Aorta (tissue), 5 donors: ENCODE data around the gene SARNP. TPM values are rescaled to one million over a fixed set of nuclear protein-coding genes. Genes with fewer than 3 reads are reported as not detected.

Source experiments
- ATAC-seq: fragments of 200-7000 bp; cut with Tn5 transposase; one replicate; pipeline ENCODE4 v1.9.1; 2022; ENCODE audit warnings: moderate library complexity; ENCODE audit not compliant: low FRiP score
- DNase-seq, 2 donors: peaks; one replicate each; pipeline ENCODE4 v3.0.0-alpha.2; 2020
- H3K27ac ChIP-seq, 2 donors: one replicate each; pipeline ENCODE4 v1.5.1; 2013; ENCODE audit warnings: low read length in 2 of 2, mild to moderate bottlenecking in 2 of 2, moderate library complexity in 2 of 2, control low read depth in 1 of 2, inconsistent platforms in 1 of 2, low read depth in 1 of 2
- H3K27me3 ChIP-seq, 2 donors: one replicate each; pipeline ENCODE4 v1.6.1; 2013; ENCODE audit warnings: control low read depth in 1 of 2, low read length in 1 of 2, mild to moderate bottlenecking in 1 of 2, moderate library complexity in 1 of 2; ENCODE audit not compliant: insufficient read depth in 2 of 2, control insufficient read depth in 1 of 2
- H3K36me3 ChIP-seq, 2 donors: one replicate each; pipeline ENCODE4 v1.6.1; 2013; ENCODE audit warnings: control low read depth in 1 of 2, low read length in 1 of 2, mild to moderate bottlenecking in 1 of 2; ENCODE audit not compliant: insufficient read depth in 2 of 2, control insufficient read depth in 1 of 2
- H3K4me1 ChIP-seq, 2 donors: one replicate each; pipeline ENCODE4 v1.6.1; 2013; ENCODE audit warnings: low read length in 2 of 2, control low read depth in 1 of 2, mild to moderate bottlenecking in 1 of 2, moderate library complexity in 1 of 2; ENCODE audit not compliant: insufficient read depth in 2 of 2, control insufficient read depth in 1 of 2
- H3K4me3 ChIP-seq, 2 donors: one replicate each; pipeline ENCODE4 v1.5.1; 2013; ENCODE audit warnings: low read length in 2 of 2, control low read depth in 1 of 2, mild to moderate bottlenecking in 1 of 2
- H3K9me3 ChIP-seq: one replicate; pipeline ENCODE4 v1.6.1; 2013; ENCODE audit warnings: mild to moderate bottlenecking, low read length; ENCODE audit not compliant: control insufficient read depth
- WGBS, 2 donors: extraction: QIAGEN DNeasy Blood & Tissue Kit; methylation state at CpG; one replicate each; pipeline ENCODE4 v1.1.7; 2013; 5-methylcytosine and 5-hydroxymethylcytosine counted together
- intact Hi-C, 2 donors: fragments of 100-400 bp; cut with DNase I; formaldehyde crosslinking; loops; one replicate each; pipeline versions ENCODE4 v1.14.2 to v1.15.0; 2022
- polyA plus RNA-seq, 2 donors: library from polyadenylated mRNA; stranded (reverse); fragments of 200-250 nt; gene quantifications; one replicate each; pipeline ENCODE4 v1.2.3, GENCODE V29; 2013
- total RNA-seq, 2 donors: library from RNA; stranded (reverse); fragmentation: NEBNext Ultra II Directional; extraction: Animal tissue kit (Norgen Biotek cat#: 25700); gene quantifications; one replicate each; pipeline ENCODE4 v1.2.1, GENCODE V29; 2021
- donor health status: healthy with polysubstance abuse.
- donor health status: Bipolar disorder and iron deficiency.
- donor health status: DM: no; HTN: no; CAD: no.
- donor health status: DM: no; HTN: no; CAD: no.
- donor health status: DM: yes; HTN: yes; CAD: no.

Gene SARNP
- total and polyA plus RNA-seq, 4 donors: 48.3 to 123 (median 70.4) TPM

DNA sequence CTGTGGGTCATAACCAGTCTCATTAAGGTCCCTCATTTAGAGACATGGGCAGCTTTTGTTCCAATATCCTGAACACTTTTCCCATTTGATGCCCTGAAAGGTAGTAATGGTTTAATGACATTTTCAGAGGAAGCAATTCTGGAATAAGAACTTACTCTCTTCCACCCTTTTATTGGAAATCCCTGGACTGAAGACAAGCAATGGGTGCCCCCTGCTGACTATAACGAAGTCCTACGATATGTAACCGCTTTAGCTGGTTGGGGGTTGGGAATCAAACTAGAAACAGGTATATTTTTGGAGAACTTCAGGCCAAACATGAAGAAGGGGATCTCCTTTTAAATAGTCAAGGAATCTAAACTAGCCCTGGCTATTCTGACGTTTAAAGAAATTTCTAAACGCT, 20.5 kb downstream of the SARNP start:
- 34 to 37% methylated on average over 5 of the region's 5 CpGs for WGBS, 2 donors

DNA sequence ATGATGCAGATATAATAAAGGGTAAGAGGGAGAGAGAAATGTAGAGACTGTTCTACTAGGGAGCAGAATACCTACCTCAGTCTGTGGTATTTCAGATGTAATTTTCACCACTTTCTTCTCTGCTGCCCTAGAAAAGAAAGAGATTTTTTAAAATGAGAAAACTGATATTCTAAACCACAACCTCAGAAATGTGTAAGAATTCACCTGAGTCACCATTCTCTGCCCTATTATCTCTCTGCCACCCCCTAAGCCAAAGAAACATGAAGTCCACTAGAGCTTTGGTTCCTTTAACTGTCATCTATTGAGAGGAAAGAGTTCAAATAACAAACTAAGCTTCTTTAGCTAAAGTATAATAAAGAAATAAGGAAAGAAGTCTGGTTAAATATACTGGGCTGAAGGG, 21.6 kb downstream of the SARNP start:
- no peak for ATAC-seq
- no peaks in the 10 kb centered on the region for H3K4me1 ChIP-seq
- intact Hi-C loops: loop anchor here (5.0 kb wide), 1 partner anchor 59 kb away; no protein-coding TSS in a partner anchor
- DNase-seq: no peak
- no peak overlapping the region for H3K4me3 ChIP-seq
- no peaks in the 10 kb centered on the region for H3K9me3 ChIP-seq
- H3K27ac ChIP-seq: no peak overlapping the region
- peaks cover 0 to 6% of the 10 kb centered on the region in 2 donors for H3K36me3 ChIP-seq
- no peaks in the 10 kb centered on the region for H3K27me3 ChIP-seq

More for the DNA sequence above, 20.5 kb downstream of the SARNP start:
- no peak overlapping the region for H3K4me3 ChIP-seq
- intact Hi-C loops: loop anchor here (5.0 kb wide), 1 partner anchor 60 kb away; no protein-coding TSS in a partner anchor
- peaks cover 0 to 6% of the 10 kb centered on the region in 2 donors for H3K36me3 ChIP-seq
- ATAC-seq (no peak), DNase-seq (no peak)
- no peaks in the 10 kb centered on the region for H3K9me3 ChIP-seq
- H3K27me3 ChIP-seq: no peaks in the 10 kb centered on the region
- H3K27ac ChIP-seq: no peak overlapping the region
- no peaks in the 10 kb centered on the region for H3K4me1 ChIP-seq

DNA sequence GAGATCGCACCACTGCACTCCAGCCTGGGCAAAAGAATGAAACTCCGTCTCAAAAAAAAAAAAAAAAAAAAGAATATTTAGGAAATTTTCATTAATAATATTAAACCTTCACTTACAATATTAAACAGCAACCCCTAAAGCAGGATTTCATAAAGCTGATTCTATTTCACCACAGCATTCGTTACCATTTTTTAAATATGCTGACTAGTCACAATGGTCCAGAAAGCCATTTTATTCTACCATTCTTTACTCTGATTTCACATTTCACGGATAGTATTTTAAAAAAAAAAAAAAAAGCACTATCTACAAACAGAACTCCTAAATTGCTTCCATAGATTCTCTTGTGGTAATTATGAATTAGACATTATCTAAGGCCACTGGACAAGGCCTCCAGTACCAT, 27.6 kb downstream of the SARNP start:
- H3K27ac ChIP-seq: no peak overlapping the region
- no peaks in the 10 kb centered on the region for H3K9me3 ChIP-seq
- WGBS, 2 donors: 86 to 92% methylated on average over 4 of the region's 4 CpGs
- intact Hi-C loops: no loop called here
- DNase-seq (no peak), ATAC-seq (no peak)
- H3K4me3 ChIP-seq: no peak overlapping the region
- H3K4me1 ChIP-seq: no peaks in the 10 kb centered on the region
- H3K27me3 ChIP-seq: no peaks in the 10 kb centered on the region
- H3K36me3 ChIP-seq: peaks cover 8 to 12% of the 10 kb centered on the region in 2 donors

DNA sequence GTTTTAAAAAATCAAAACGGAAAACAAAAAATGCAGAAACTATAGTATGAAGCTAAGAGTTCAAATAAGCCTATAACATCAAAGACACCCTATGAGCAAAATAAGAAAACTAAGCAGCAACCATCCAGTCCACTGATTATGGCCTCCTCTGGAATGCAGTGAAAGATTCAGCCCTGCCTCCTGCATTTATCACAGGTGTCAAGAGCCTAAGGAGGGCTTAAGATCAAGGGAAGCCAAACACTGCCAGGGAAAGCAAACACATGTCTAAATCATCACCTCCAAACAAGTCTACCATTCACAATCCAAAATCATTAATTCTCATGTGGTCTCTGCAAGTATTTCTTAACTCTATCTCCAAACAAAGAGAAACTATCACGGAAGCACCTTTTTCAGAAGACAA, 28.4 kb downstream of the SARNP start:
- Histone ChIP-seq H3K36me3 (peaks cover 8 to 12% of the 10 kb centered on the region in 2 donors), H3K4me3 (no peak overlapping the region), H3K4me1 (no peaks in the 10 kb centered on the region), H3K27me3 (no peaks in the 10 kb centered on the region), H3K27ac (no peak overlapping the region), H3K9me3 (no peaks in the 10 kb centered on the region)
- intact Hi-C loops: no loop called here
- no peak for DNase-seq
- no peak for ATAC-seq
- WGBS, 2 donors: 75 to 83% methylated on average over 2 of the region's 2 CpGs

DNA sequence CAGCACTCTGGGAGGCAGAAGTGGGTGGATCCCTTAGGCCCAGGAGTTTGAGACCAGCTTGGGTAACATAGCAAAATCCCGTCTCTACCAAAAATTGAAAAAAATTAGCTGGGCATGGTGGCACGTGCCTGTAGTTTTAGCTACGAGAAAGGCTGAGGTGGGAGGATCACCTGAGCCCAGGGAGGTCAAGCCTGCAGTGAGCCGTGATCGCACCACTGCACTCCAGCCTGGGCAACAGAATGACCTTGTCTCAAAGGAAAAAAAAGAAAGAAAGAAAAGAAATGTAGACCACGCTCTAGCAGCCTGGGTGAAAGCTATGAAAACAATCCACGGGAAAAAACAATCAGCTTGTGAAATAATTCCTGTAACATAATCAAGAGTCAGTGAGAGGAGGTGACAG, 29.0 kb downstream of the SARNP start:
- no peak overlapping the region for H3K27ac ChIP-seq
- no peaks in the 10 kb centered on the region for H3K9me3 ChIP-seq
- no peaks in the 10 kb centered on the region for H3K4me1 ChIP-seq
- H3K4me3 ChIP-seq: no peak overlapping the region
- H3K36me3 ChIP-seq: peaks cover 8 to 12% of the 10 kb centered on the region in 2 donors
- DNase-seq (no peak), ATAC-seq (no peak)
- H3K27me3 ChIP-seq: no peaks in the 10 kb centered on the region
- WGBS, 2 donors: 82% methylated on average over 7 of the region's 7 CpGs
- intact Hi-C loops: no loop called here

DNA sequence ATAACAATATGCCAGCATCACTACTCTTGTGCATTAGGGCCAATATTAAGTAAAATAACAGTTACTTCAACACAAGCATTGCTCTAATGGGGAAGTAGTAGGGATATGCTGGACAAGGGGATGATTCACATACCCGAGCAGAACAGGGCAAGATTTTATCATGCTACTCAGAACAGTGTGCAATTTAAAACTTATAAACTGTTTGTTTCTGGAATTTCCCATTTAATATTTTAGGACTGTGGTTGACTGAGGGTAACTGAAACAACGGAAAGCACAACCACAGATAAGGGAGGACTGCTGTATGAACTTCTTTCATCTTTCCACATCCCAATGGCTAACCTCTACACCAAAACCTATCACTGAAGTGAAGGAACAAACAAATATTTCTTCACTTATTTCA, 36.8 kb downstream of the SARNP start:
- H3K27ac ChIP-seq: no peak overlapping the region
- H3K4me1 ChIP-seq: no peaks in the 10 kb centered on the region
- intact Hi-C loops: loop anchor here in 1 of 2 donors (5.0 kb wide), 1 partner anchor 33 kb away; no protein-coding TSS in a partner anchor
- peaks cover 0 to 5% of the 10 kb centered on the region in 2 donors for H3K36me3 ChIP-seq
- H3K27me3 ChIP-seq: no peaks in the 10 kb centered on the region
- no peak for DNase-seq
- H3K9me3 ChIP-seq: no peaks in the 10 kb centered on the region
- no peak overlapping the region for H3K4me3 ChIP-seq
- 47 to 68% methylated on average over 2 of the region's 2 CpGs for WGBS, 2 donors
- no peak for ATAC-seq

DNA sequence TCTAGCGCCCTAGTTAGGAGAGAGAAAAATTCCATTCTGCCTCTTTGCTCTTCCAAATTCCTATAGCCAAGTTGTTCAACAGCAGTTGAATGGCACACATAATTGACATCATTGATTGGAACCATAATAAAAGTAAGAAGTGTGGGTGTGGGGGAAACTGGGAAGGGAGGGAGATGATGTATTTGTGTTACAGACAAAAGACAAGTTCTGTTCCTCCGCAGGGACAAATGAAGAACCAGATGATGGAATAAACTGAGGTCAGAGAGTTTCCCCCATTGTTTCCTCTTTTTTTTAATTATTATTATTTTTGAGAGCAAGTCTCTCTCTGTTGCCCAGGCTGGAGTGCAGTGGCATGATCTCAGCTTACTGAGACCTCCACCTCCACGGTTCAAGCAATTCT, 39.7 kb downstream of the SARNP start:
- DNase-seq: no peak
- WGBS, 2 donors: 90 to 94% methylated on average over 3 of the region's 3 CpGs
- Histone ChIP-seq H3K4me3 (no peak overlapping the region), H3K27ac (no peak overlapping the region), H3K36me3 (peaks cover 0 to 5% of the 10 kb centered on the region in 2 donors), H3K9me3 (no peaks in the 10 kb centered on the region), H3K4me1 (no peaks in the 10 kb centered on the region), H3K27me3 (no peaks in the 10 kb centered on the region)
- intact Hi-C loops: no loop called here
- no peak for ATAC-seq

DNA sequence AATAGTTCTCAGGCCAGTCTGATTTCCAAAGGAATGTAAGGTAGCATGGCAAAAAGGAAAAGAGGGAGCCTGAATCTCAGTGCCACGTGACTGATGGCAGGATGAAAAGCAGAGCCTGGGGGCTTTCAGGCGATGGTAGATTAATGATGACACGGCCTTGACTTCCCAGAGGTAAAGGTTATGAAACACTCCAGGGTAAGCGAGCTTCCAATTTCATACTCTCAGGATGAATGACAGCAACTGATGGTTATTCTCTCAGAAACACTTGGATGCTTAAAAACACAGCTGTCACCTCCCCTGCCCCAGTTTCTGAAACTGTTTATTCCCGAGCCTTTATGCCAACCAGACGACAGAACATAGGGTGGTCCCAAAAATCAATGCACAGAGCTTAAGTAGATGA, 45.8 kb downstream of the SARNP start:
- no peaks in the 10 kb centered on the region for H3K9me3 ChIP-seq
- no peak overlapping the region for H3K27ac ChIP-seq
- intact Hi-C loops: no loop called here
- no peak for DNase-seq
- H3K36me3 ChIP-seq: peaks cover 0 to 3% of the 10 kb centered on the region in 2 donors
- 64 to 71% methylated on average over 6 of the region's 6 CpGs for WGBS, 2 donors
- H3K4me1 ChIP-seq: no peaks in the 10 kb centered on the region
- no peak for ATAC-seq
- H3K4me3 ChIP-seq: no peak overlapping the region
- no peaks in the 10 kb centered on the region for H3K27me3 ChIP-seq

DNA sequence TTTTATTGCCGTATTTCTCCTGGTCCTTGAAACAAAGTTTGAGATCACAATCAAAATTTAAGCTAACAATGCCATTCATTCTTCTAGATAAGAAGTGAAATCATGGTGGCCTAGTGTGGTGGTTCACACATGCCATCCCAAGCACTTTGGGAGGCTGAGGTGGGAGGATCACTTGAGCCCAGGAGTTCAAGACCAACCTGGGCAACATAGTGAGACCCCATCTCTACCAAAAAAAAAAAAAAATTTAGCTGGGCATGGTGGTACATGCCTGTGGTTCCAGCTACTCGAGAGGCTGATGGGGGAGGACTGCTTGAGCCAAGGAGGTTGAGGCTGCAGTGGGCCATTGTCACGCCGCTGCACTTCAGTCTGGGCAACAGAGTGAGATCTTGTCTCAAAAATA, 50.4 kb downstream of the SARNP start:
- Histone ChIP-seq H3K36me3 (peaks cover 0 to 7% of the 10 kb centered on the region in 2 donors), H3K27me3 (no peaks in the 10 kb centered on the region), H3K4me3 (no peak overlapping the region), H3K4me1 (no peaks in the 10 kb centered on the region), H3K9me3 (no peaks in the 10 kb centered on the region), H3K27ac (no peak overlapping the region)
- 95 to 96% methylated on average over 4 of the region's 4 CpGs for WGBS, 2 donors
- no peak for DNase-seq
- intact Hi-C loops: no loop called here
- ATAC-seq: no peak
